HepG2 (cell line): ENCODE data around the gene THRB. TPM values are rescaled to one million over a fixed set of nuclear protein-coding genes. Genes with fewer than 3 reads are reported as not detected.
A peak's percentile ranks its signal among the peaks of the same experiment; 100 is the strongest.

Experiments used
- ATF1 ChIP-seq: IDR thresholded peaks from 2 replicates; pipeline ENCODE4 v1.6.1; 2016; ENCODE audit warnings: mild to moderate bottlenecking, control low read depth
- ATF7 ChIP-seq, 2 experiments: fragments of 450-650 bp in 1 of 2; sonication (generic) in 1 of 2; formaldehyde crosslinking in 1 of 2; IDR thresholded peaks; 2 replicates each; pipeline versions ENCODE4 v1.4.0 to v1.6.1; 2016 to 2020; ENCODE audit warnings: antibody characterized with exemption in 1 of 2, mild to moderate bottlenecking in 1 of 2, missing genetic modification reagents in 1 of 2
- FOXJ3 ChIP-seq: sonication (generic); formaldehyde crosslinking; IDR thresholded peaks from 2 replicates; pipeline ENCODE4 v1.4.0; 2020; ENCODE audit warnings: missing genetic modification reagents, mild to moderate bottlenecking, borderline replicate concordance
- FOXK2 ChIP-seq: fragments of 450-650 bp; IDR thresholded peaks from 2 replicates; pipeline ENCODE4 v1.6.1; 2016
- HOXA7 ChIP-seq: sonication (generic); formaldehyde crosslinking; IDR thresholded peaks from 2 replicates; pipeline ENCODE4 v1.8.1; 2022; ENCODE audit warnings: mild to moderate bottlenecking, missing genetic modification reagents, moderate library complexity
- KDM2A ChIP-seq: sonication (generic); formaldehyde crosslinking; IDR thresholded peaks from 2 replicates; pipeline ENCODE4 v1.4.0; 2020; ENCODE audit warnings: low read depth, missing genetic modification reagents, borderline replicate concordance
- KMT2B ChIP-seq: IDR thresholded peaks from 2 replicates; pipeline ENCODE4 v1.6.1; 2016; ENCODE audit warnings: missing genetic modification reagents, missing compliant biosample characterization
- PHF5A ChIP-seq: IDR thresholded peaks from one replicate; pipeline ENCODE4 v1.6.1; 2018; ENCODE audit warnings: low read depth, missing genetic modification reagents; ENCODE audit not compliant: unreplicated experiment
- SALL1 ChIP-seq: sonication (generic); formaldehyde crosslinking; IDR thresholded peaks from 2 replicates; pipeline ENCODE4 v1.8.0; 2022; ENCODE audit warnings: mild to moderate bottlenecking, missing genetic modification reagents
- SP2 ChIP-seq: sonication (generic); formaldehyde crosslinking; IDR thresholded peaks from 2 replicates; pipeline ENCODE4 v1.5.1; 2020; ENCODE audit warnings: mild to moderate bottlenecking, missing genetic modification reagents
- TCF12 ChIP-seq, 2 experiments: fragments of 450-650 bp in 1 of 2; sonication (generic) in 1 of 2; formaldehyde crosslinking in 1 of 2; IDR thresholded peaks; 2 replicates each; pipeline versions ENCODE4 v1.6.1 to v1.8.0; 2017 to 2022; ENCODE audit warnings: antibody characterized with exemption in 1 of 2, mild to moderate bottlenecking in 1 of 2, missing genetic modification reagents in 1 of 2, moderate library complexity in 1 of 2
- ZKSCAN5 ChIP-seq: sonication (generic); formaldehyde crosslinking; IDR thresholded peaks from 2 replicates; pipeline ENCODE4 v1.5.1; 2020; ENCODE audit warnings: mild to moderate bottlenecking, missing genetic modification reagents
- ZNF430 ChIP-seq: sonication (generic); formaldehyde crosslinking; IDR thresholded peaks from 2 replicates; pipeline ENCODE4 v1.9.0; 2021; ENCODE audit warnings: mild to moderate bottlenecking, missing genetic modification reagents
- ZNF431 ChIP-seq: sonication (generic); formaldehyde crosslinking; IDR thresholded peaks from 2 replicates; pipeline ENCODE4 v1.9.0; 2022; ENCODE audit warnings: missing genetic modification reagents, low read depth, mild to moderate bottlenecking, borderline replicate concordance
- ZNF44 ChIP-seq: sonication (generic); formaldehyde crosslinking; IDR thresholded peaks from 2 replicates; pipeline ENCODE4 v1.5.1; 2020; ENCODE audit warnings: mild to moderate bottlenecking, missing genetic modification reagents
- ZNF703 ChIP-seq: sonication (generic); formaldehyde crosslinking; IDR thresholded peaks from 2 replicates; pipeline ENCODE4 v1.5.1; 2020; ENCODE audit warnings: missing genetic modification reagents, mild to moderate bottlenecking, moderate library complexity, borderline replicate concordance
- ZNF761 ChIP-seq: sonication (generic); formaldehyde crosslinking; conservative IDR thresholded peaks from 2 replicates; pipeline ENCODE4 v1.4.0; 2020; ENCODE audit warnings: mild to moderate bottlenecking, missing genetic modification reagents
- polyA plus RNA-seq, 8 experiments: library from polyadenylated mRNA; depleted of rRNA in 3 of 8; stranded (reverse) in 7 of 8; unstranded in 1 of 8; fragments of >200 nt; fragmentation: Illumina TruSeq in 4 of 8; extraction: Trizol in 4 of 8; gene quantifications; 2 replicates each; pipeline versions ENCODE4 v1.2.1 to v1.2.3, GENCODE V29; 2011 to 2016; ENCODE audit warnings: low read depth in 4 of 8, missing spikeins in 1 of 8, mixed read lengths in 1 of 8; ENCODE audit not compliant: insufficient read depth in 1 of 8
- total RNA-seq, 5 experiments: library from RNA; depleted of rRNA; stranded (reverse); fragments of >200 nt; fragmentation: Illumina TruSeq; extraction: Trizol; gene quantifications; 2 replicates each; pipeline ENCODE4 v1.2.3, GENCODE V29; 2016; ENCODE audit warnings: low read depth in 1 of 5
- TF ChIP-seq, protein P1 (sequence below): sonication (generic); formaldehyde crosslinking; IDR thresholded peaks from 2 replicates; pipeline ENCODE4 v1.8.0; 2022; ENCODE audit warnings: low read depth, missing genetic modification reagents
- TF ChIP-seq, protein P2 (sequence below), 2 experiments: IDR thresholded peaks; 2 replicates each; pipeline ENCODE4 v1.6.1; 2011 to 2012; ENCODE audit warnings: low read length in 2 of 2, borderline replicate concordance in 1 of 2, low read depth in 1 of 2, mild to moderate bottlenecking in 1 of 2, moderate library complexity in 1 of 2
- TF ChIP-seq, protein P3 (sequence below): sonication (generic); formaldehyde crosslinking; IDR thresholded peaks from 2 replicates; pipeline ENCODE4 v1.5.0; 2020; ENCODE audit warnings: mild to moderate bottlenecking, missing genetic modification reagents
- TF ChIP-seq, protein P4 (sequence below), 2 experiments: fragments of 450-650 bp in 1 of 2; sonication (generic) in 1 of 2; formaldehyde crosslinking; IDR thresholded peaks; 2 replicates each; pipeline versions ENCODE4 v1.5.0 to v1.8.0; 2020 to 2022; ENCODE audit warnings: mild to moderate bottlenecking in 1 of 2, missing genetic modification reagents in 1 of 2

Gene THRB
- total and polyA plus RNA-seq, 2 of the 13 experiments (the other 11 are each of a cell fraction or from before 2014, with no cell fraction given): 4.7 to 22.7 TPM

DNA sequence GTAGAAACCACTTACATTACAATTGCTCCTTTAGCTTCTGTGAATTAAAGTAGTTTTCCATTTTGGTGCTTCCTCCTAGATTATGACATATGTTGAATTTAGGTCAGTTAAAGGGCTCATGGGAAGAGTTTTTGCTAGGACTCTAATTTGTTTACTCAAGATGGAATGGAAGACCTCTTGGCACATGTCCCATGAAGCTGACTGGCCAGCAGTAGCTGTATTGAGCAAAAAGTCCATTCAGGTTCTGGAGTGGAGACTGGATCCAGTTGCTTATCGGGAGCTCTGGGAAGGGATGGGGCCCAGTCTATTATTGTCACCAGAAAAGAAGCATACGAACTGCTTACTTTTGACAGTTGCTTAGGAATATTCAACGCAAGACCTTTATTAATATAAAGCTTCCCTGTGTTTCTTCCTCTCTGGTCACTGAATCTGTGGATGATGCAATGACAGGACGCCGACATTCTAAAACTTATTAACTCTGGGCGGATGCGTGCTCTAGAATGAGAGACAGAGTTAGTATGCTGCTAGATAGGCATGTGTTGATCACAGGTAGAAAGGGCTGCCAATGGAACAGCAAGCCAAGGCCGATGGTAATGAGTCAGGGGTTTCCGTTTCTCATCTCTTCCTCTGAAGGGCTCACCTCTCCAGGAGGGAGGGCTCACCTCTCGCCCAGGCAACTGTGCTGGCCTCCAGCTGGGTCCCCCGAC, 393.8 kb downstream of the THRB start (continued):
- TF ChIP-seq FOXJ3 (CRISPR knock-in tag): no peak
- TF ChIP-seq, protein P1, sequence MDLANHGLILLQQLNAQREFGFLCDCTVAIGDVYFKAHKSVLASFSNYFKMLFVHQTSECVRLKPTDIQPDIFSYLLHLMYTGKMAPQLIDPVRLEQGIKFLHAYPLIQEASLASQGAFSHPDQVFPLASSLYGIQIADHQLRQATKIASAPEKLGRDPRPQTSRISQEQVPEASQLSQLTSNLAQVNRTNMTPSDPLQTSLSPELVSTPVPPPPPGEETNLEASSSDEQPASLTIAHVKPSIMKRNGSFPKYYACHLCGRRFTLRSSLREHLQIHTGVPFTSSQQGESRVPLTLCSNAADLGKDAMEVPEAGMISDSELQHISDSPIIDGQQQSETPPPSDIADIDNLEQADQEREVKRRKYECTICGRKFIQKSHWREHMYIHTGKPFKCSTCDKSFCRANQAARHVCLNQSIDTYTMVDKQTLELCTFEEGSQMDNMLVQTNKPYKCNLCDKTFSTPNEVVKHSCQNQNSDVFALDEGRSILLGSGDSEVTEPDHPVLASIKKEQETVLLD (CRISPR knock-in tag): no peak
- no peak for TF ChIP-seq ZNF703 (CRISPR knock-in tag)
- TF ChIP-seq ZKSCAN5 (CRISPR knock-in tag): peak; percentile 90
- TF ChIP-seq KMT2B (CRISPR knock-in tag): no peak
- TF ChIP-seq KDM2A (CRISPR knock-in tag): no peak
- no peak for TF ChIP-seq PHF5A (CRISPR knock-in tag)
- TF ChIP-seq ZNF761: no peak
- TF ChIP-seq FOXK2: no peak
- TF ChIP-seq ZNF44 (CRISPR knock-in tag): no peak
- 0 out of 2 replicates have a peak, but pooled peaks have one; percentile 19 for TF ChIP-seq ATF7 (IDR thresholded peaks at IDR 0.05)
- TF ChIP-seq ATF7 (CRISPR knock-in tag; IDR thresholded peaks at IDR 0.05): no peak
- TF ChIP-seq, protein P2, sequence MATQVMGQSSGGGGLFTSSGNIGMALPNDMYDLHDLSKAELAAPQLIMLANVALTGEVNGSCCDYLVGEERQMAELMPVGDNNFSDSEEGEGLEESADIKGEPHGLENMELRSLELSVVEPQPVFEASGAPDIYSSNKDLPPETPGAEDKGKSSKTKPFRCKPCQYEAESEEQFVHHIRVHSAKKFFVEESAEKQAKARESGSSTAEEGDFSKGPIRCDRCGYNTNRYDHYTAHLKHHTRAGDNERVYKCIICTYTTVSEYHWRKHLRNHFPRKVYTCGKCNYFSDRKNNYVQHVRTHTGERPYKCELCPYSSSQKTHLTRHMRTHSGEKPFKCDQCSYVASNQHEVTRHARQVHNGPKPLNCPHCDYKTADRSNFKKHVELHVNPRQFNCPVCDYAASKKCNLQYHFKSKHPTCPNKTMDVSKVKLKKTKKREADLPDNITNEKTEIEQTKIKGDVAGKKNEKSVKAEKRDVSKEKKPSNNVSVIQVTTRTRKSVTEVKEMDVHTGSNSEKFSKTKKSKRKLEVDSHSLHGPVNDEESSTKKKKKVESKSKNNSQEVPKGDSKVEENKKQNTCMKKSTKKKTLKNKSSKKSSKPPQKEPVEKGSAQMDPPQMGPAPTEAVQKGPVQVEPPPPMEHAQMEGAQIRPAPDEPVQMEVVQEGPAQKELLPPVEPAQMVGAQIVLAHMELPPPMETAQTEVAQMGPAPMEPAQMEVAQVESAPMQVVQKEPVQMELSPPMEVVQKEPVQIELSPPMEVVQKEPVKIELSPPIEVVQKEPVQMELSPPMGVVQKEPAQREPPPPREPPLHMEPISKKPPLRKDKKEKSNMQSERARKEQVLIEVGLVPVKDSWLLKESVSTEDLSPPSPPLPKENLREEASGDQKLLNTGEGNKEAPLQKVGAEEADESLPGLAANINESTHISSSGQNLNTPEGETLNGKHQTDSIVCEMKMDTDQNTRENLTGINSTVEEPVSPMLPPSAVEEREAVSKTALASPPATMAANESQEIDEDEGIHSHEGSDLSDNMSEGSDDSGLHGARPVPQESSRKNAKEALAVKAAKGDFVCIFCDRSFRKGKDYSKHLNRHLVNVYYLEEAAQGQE (IDR thresholded peaks at IDR 0.05; ENCODE audit: borderline replicate concordance in 1 of 2, low read depth in 1 of 2, low read length in 2 of 2): no peak
- TF ChIP-seq HOXA7: no peak
- no peak for TF ChIP-seq TCF12 (IDR thresholded peaks at IDR 0.05)
- TF ChIP-seq TCF12 (CRISPR knock-in tag; IDR thresholded peaks at IDR 0.05): no peak
- no peak for TF ChIP-seq ATF1 (CRISPR knock-in tag)
- no peak for TF ChIP-seq ZNF431 (CRISPR knock-in tag)
- TF ChIP-seq SALL1 (CRISPR knock-in tag): peak; percentile 56
- TF ChIP-seq SP2 (CRISPR knock-in tag): no peak
- TF ChIP-seq, protein P3, sequence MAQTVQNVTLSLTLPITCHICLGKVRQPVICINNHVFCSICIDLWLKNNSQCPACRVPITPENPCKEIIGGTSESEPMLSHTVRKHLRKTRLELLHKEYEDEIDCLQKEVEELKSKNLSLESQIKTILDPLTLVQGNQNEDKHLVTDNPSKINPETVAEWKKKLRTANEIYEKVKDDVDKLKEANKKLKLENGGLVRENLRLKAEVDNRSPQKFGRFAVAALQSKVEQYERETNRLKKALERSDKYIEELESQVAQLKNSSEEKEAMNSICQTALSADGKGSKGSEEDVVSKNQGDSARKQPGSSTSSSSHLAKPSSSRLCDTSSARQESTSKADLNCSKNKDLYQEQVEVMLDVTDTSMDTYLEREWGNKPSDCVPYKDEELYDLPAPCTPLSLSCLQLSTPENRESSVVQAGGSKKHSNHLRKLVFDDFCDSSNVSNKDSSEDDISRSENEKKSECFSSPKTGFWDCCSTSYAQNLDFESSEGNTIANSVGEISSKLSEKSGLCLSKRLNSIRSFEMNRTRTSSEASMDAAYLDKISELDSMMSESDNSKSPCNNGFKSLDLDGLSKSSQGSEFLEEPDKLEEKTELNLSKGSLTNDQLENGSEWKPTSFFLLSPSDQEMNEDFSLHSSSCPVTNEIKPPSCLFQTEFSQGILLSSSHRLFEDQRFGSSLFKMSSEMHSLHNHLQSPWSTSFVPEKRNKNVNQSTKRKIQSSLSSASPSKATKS (CRISPR knock-in tag): no peak
- TF ChIP-seq ZNF430: no peak
- TF ChIP-seq, protein P4, sequence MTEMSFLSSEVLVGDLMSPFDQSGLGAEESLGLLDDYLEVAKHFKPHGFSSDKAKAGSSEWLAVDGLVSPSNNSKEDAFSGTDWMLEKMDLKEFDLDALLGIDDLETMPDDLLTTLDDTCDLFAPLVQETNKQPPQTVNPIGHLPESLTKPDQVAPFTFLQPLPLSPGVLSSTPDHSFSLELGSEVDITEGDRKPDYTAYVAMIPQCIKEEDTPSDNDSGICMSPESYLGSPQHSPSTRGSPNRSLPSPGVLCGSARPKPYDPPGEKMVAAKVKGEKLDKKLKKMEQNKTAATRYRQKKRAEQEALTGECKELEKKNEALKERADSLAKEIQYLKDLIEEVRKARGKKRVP (CRISPR knock-in tag; IDR thresholded peaks at IDR 0.05): peak; percentile 49 to 95; a peak in 3 of 4 replicates
